Measurements from ENCODE around the gene SEC14L2.
A peak's percentile ranks its signal among the peaks of the same experiment; 100 is the strongest.
"Not testable (repeated sequence)": the region's sequence is repeated elsewhere in the genome, so short reads cannot be mapped to it uniquely, and the experiment has no call there.

SEC14L2 gene

GRCh38 chr22:30375312-30375849 is 21.4 kb upstream of the SEC14L2 start:
- DNase-seq (ENCODE audit: low read depth), result no peak

DNA sequence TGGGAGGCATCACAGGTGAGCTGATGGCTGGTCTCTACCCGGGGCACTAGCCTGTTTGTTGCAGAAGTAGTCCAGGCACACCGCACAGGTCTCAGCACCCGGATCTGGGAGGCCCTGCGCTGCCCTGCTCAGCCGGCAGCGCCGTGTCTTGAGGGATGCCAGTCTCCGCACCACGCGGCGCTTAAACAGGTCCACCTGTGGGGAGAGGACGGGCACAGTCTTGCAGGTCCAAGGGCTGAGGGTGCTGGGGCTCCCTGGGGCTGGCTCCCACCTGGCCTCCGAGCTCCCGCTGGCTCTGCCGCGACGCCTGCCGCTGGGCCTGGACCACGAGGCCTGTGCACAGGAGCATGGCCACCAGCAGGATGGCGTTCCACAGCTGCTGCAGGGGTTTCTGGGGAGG is 16.8 kb upstream of the SEC14L2 start:
- no peak for DNase-seq (ENCODE audit: low read depth)

DNA sequence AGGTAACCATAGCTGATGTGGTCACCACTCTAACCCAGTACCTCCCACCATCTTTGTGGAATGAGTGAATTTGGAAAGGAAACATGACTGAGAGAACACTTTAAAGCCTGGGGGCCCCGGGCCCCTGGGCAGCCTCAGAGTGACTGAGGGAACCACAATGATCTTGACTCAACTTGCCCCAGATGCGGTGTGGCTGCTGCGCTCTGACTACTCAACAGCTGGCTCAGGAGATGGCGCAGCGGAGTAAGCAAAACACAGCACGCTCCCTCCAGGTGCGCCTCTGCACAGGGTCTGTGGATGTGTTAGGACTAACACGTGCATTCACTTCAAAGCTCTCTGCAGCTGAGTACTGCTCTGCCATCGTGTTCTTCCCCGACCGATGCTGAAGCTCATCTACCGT is 15.6 kb upstream of the SEC14L2 start:
- no peak for DNase-seq (ENCODE audit: low read depth)

DNA sequence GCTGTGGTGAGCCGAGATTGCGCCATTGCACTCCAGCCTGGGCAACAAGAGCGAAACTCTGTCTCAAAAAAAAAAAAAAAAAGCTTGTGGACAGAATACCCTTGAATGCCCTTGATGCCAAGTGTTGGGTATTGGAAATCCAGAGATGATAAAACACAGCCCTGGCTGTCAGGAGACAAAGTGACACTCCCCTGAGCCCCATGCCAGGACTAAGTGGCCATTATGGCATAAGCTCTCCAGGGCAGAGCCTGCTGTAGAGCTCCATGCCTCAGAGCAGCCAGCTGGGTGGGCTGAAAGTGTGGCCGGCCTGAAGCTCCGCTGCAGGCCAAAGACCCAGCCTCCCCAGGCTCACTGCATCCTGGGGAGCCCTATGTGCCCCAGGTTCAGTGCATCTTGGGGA is 14.5 kb upstream of the SEC14L2 start:
- no peak for DNase-seq (ENCODE audit: low read depth)

GRCh38 chr22:30383061-30383460 is 13.8 kb upstream of the SEC14L2 start:
- no peak for DNase-seq (ENCODE audit: low read depth)

- DNase-seq (ENCODE audit: low read depth), result no peak
These were observed 10.9 kb upstream of the SEC14L2 start for GRCh38 chr22:30385942-30386341.

DNA sequence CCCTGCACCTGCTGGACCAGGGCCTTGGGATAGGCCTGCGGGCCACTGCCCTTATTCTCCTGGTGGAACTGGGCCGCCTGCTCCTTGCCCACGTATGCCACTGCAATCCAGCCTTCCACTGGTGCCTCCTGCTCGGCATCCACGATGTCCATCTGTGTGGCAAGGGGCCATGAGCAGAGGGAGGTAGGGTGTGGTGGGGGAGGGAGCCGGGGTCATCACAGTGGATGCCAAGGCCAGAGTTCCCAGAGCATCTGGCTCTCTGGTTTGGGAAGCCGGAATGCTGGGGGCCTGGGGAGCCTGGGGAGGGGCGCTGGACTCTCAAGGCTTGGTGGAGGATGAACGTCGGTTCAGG is 10.2 kb upstream of the SEC14L2 start:
- no peak for DNase-seq (ENCODE audit: low read depth)

DNA sequence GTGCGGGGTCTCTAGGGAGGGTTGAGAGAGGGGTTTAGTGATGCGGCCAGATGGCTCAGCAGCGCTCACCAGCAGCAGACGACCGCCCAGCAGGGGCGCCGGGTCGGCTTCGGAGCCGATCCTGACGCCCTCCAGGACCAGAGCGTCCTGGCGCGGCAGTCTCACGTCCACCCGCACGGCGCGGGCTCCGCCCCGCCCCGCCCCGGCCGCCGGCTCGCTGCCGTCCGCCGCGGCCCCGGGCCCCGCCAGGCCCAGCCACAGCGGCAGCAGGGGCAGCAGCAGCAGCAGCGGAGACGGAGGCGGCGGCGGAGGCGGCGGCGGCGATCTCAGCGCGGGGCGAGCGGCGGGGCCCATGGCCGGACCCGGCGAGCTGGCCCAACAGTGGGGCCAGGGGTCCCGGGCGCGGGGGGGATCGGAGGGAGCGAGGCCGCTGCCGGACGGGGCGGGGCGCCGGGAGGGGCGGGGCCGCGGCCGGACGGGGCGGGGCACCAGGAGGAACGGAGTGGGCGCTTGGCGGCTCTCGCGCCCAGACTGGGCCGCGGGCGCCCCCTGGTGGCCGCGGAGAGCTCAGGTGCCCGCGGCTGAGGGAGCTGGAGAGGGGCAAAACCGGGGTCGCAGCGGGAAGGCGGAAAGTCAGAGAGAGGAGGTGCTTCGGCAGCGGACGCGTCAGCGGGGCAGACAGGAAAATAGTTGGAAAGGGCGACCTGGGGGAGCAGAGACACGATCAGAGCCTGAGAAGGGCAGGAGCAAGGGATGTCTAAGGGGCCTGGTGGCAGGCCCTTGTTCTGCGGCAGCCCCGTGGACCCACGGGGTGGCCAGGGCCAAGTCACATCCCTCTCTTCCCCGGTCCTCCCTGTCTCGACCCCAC is 9.6 kb upstream of the SEC14L2 start, which contains the start of gene RNF215:
Gene RNF215, minus strand, starts transcription at position 452 of the 868 bp plus-strand sequence. Its CDS starts 98 bp downstream, at position 354.
- DNase-seq (ENCODE audit: low read depth), result no peak

DNA sequence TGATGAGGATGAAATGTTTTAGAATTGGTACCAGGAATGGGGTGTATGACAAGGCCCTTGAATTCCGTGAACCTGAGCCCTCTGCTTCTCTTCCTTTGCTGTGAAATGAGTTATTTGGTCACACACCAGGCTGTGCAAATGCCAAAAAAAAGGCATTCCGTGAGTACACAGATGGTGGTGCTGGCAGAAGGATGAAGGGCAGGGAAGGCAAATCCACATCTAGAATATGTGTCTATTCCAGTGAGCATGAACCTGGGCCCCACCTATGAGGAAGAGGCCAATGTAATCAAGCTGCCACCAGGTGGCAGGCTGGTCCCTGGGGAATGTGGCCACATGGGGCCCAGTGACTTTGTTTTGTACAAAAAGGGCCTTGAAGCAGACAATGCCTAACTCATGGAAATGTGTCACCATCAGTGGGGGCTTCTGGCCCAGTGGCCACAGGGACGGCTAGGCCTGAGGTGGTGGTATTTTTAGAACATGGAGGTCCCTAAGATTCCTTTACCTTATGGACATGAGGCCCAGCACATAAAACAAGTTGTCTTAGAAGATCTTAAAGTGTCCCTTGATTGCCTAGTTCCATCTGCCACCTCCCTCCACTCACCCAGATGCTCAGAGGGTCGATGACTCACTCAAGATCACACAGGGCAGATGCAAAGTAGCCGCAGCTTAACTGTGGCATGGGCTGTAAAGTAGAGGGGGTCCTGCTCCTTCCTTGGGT is 5.7 kb upstream of the SEC14L2 start:
- peak; percentile 30 for DNase-seq (ENCODE audit: low read depth)

- no peak for DNase-seq (ENCODE audit: low read depth)
These were observed 4.0 kb upstream of the SEC14L2 start for GRCh38 chr22:30392661-30393321.

GRCh38 chr22:30393322-30393680 is 3.5 kb upstream of the SEC14L2 start:
- no peak for DNase-seq (ENCODE audit: low read depth)

- DNase-seq (ENCODE audit: low read depth), result no peak
These were observed 2.9 kb upstream of the SEC14L2 start for GRCh38 chr22:30393885-30394284.

- DNase-seq (ENCODE audit: low read depth), result no peak
These were observed 1.1 kb downstream of the SEC14L2 start for GRCh38 chr22:30397656-30398635.

DNA sequence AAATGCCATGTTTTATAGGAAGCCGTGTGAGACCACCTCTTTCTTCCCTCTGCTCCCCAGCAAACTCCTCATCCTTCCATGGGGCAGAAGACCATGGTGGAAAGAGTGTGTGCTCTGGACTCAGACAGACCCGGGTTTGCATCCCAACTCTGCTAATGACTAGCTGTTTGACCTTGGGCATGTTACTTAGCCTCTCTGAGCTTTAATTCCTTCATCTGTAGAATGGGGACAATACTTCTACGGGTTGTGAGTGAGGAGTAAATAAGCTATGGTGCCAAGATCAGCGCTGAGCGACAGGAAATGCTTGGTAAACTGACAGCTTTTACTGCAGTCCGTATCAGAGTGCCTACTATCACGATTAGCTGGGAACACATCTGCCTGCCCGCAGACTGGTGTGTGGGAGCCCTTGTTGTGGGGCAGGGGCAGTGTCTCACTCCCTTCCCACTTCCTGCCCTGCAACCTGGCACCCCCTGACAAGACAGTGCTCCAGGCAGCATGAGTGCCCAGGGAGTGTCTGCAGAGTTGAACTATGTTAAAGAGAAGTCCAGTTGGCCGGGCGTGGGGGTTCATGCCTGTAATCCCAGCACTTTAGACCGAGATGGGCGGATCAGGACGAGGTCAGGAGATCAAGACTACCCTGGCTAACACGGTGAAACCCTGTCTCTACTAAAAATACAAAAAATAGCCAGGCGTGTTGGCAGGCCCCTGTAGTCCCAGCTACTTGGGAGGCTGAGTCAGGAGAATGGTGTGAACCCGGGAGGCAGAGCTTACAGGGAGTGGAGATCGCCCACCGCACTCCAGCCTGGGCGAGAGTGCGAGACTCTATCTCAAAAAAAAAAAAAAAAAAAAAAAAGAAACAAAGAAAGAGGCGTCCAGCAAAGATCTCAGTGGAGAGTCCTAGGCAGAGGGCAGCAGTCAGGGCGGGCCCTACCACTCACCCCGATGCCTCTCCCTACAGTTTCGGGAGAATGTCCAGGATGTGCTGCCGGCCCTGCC is 2.2 kb downstream of the SEC14L2 start:
- no peak for DNase-seq (ENCODE audit: low read depth)

- DNase-seq (ENCODE audit: low read depth), result no peak
These were observed 2.9 kb downstream of the SEC14L2 start for GRCh38 chr22:30399718-30400117.

DNA sequence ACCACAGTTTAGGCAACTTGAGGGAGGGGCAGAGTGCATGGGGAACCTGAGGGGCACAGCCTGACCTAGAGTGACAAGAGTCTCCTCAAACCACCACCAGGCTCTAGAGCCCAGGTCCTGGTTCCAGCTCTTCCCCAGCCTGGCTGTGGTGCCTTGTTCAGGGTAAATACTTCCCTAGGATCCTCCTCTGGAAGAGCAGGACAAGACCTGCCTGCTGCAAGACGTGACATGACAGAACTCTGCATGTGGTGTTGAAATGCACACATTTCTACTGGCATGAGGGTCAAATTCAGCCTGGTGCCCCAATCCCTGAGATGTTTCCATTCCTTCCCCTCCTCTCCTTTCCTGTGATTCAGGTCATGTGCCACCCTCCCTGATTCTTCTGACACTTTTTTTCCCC is 3.3 kb downstream of the SEC14L2 start:
- no peak for DNase-seq (ENCODE audit: low read depth)

- not testable (repeated sequence) for DNase-seq (ENCODE audit: low read depth)
These were observed 4.2 kb downstream of the SEC14L2 start for GRCh38 chr22:30401024-30401423.

GRCh38 chr22:30402028-30402765 is 5.4 kb downstream of the SEC14L2 start:
- no peak for DNase-seq (ENCODE audit: low read depth)

DNA sequence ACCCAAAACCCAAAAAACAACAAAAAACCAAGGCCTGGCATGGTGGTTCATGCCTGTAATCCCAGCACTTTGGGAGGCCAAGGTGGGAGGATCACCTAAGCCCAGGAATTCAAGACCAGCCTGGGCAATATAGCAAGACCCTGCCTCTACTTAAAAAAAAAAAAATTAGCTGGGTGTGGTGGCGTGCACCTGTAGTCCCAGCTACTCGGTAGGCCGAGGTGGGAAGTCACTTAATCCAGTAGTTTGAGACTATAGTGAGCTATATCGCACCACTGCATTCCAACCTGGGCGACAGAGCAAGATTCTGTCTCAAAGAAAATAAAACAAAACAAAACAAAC is 5.9 kb downstream of the SEC14L2 start:
- not testable (repeated sequence) for DNase-seq (ENCODE audit: low read depth)

DNA sequence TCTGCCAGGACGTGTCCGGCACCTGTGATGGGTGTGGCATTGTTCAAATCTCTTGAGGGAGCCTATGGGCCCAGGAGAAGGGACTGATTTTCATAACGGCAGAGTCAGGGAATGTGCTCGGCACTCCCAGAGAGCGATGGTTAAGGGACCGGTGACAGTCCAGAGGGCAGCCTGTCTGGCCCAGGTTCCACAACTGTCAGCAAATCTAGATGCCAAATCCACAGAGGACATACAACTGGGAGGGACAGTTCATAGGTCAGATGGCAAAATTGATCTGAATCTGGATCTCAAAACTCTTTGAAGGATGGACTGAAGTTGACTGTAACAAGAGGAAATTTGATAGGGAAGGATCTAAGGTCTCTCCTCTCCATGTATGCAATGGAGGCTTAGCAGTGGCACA is 7.5 kb downstream of the SEC14L2 start:
- DNase-seq (ENCODE audit: low read depth), result no peak
